ENCODE measurements around the gene LEKR1. TPM values are rescaled to one million over a fixed set of nuclear protein-coding genes. Genes with fewer than 3 reads are reported as not detected.
"Not testable (repeated sequence)": the region's sequence is repeated elsewhere in the genome, so short reads cannot be mapped to it uniquely, and the experiment has no call there.

The LEKR1 gene
- polyA plus RNA-seq, 4 donors, result 2.0 to 3.0 (median 2.6) TPM

- DNase-seq (ENCODE audit: low read depth in 4 of 4, low spot score in 3 of 4), result no peak
Observed at GRCh38 chr3:156834435-156834834, 8.3 kb downstream of the LEKR1 start.

GRCh38 chr3:156834962-156835535 lies 8.9 kb downstream of the LEKR1 start:
- no peak for DNase-seq (ENCODE audit: low read depth in 4 of 4, low spot score in 3 of 4)

- DNase-seq (ENCODE audit: low read depth in 4 of 4, low spot score in 3 of 4), result no peak
Observed at GRCh38 chr3:156836701-156837100, 10.5 kb downstream of the LEKR1 start.

GRCh38 chr3:156837115-156837514 lies 11.0 kb downstream of the LEKR1 start:
- DNase-seq (ENCODE audit: low read depth in 4 of 4, low spot score in 3 of 4), result no peak

GRCh38 chr3:156838035-156838434 lies 11.9 kb downstream of the LEKR1 start:
- DNase-seq (ENCODE audit: low read depth in 4 of 4, low spot score in 3 of 4), result no peak

- no peak for DNase-seq (ENCODE audit: low read depth in 4 of 4, low spot score in 3 of 4)
Observed at GRCh38 chr3:156840826-156841689, 14.9 kb downstream of the LEKR1 start.

- no peak for DNase-seq (ENCODE audit: low read depth in 4 of 4, low spot score in 3 of 4)
Observed at GRCh38 chr3:156843071-156843808, 17.1 kb downstream of the LEKR1 start.

GRCh38 chr3:156847752-156848448 lies 21.7 kb downstream of the LEKR1 start:
- no peak for DNase-seq (ENCODE audit: low read depth in 4 of 4, low spot score in 3 of 4)

- no peak for DNase-seq (ENCODE audit: low read depth in 4 of 4, low spot score in 3 of 4)
Observed at GRCh38 chr3:156859578-156859977, 33.4 kb downstream of the LEKR1 start.

- DNase-seq (ENCODE audit: low read depth in 4 of 4, low spot score in 3 of 4), result no peak
Observed at GRCh38 chr3:156860873-156861272, 34.7 kb downstream of the LEKR1 start.

- no peak for DNase-seq (ENCODE audit: low read depth in 4 of 4, low spot score in 3 of 4)
Observed at GRCh38 chr3:156862338-156862737, 36.2 kb downstream of the LEKR1 start.

GRCh38 chr3:156865732-156866131 lies 39.6 kb downstream of the LEKR1 start:
- DNase-seq (ENCODE audit: low read depth in 4 of 4, low spot score in 3 of 4), result no peak

GRCh38 chr3:156867174-156867573 lies 41.0 kb downstream of the LEKR1 start:
- no peak for DNase-seq (ENCODE audit: low read depth in 4 of 4, low spot score in 3 of 4)

GRCh38 chr3:156867920-156868319 lies 41.8 kb downstream of the LEKR1 start:
- DNase-seq (ENCODE audit: low read depth in 4 of 4, low spot score in 3 of 4), result no peak

- DNase-seq (ENCODE audit: low read depth in 4 of 4, low spot score in 3 of 4), result no peak
Observed at GRCh38 chr3:156873906-156874305, 47.8 kb downstream of the LEKR1 start.

- DNase-seq (ENCODE audit: low read depth in 4 of 4, low spot score in 3 of 4), result not testable (repeated sequence)
Observed at GRCh38 chr3:156879491-156879890, 53.3 kb downstream of the LEKR1 start.

GRCh38 chr3:156885761-156886160 lies 59.6 kb downstream of the LEKR1 start:
- no peak for DNase-seq (ENCODE audit: low read depth in 4 of 4, low spot score in 3 of 4)

GRCh38 chr3:156888176-156888575 lies 62.0 kb downstream of the LEKR1 start:
- no peak for DNase-seq (ENCODE audit: low read depth in 4 of 4, low spot score in 3 of 4)

- no peak for DNase-seq (ENCODE audit: low read depth in 4 of 4, low spot score in 3 of 4)
Observed at GRCh38 chr3:156888576-156888975, 62.4 kb downstream of the LEKR1 start.

GRCh38 chr3:156892701-156893100 lies 66.5 kb downstream of the LEKR1 start:
- DNase-seq (ENCODE audit: low read depth in 4 of 4, low spot score in 3 of 4), result no peak

- DNase-seq (ENCODE audit: low read depth in 4 of 4, low spot score in 3 of 4), result not testable (repeated sequence)
Observed at GRCh38 chr3:156895374-156895773, 69.2 kb downstream of the LEKR1 start.
